Measurements from ENCODE around the gene GPX7.

DNA sequence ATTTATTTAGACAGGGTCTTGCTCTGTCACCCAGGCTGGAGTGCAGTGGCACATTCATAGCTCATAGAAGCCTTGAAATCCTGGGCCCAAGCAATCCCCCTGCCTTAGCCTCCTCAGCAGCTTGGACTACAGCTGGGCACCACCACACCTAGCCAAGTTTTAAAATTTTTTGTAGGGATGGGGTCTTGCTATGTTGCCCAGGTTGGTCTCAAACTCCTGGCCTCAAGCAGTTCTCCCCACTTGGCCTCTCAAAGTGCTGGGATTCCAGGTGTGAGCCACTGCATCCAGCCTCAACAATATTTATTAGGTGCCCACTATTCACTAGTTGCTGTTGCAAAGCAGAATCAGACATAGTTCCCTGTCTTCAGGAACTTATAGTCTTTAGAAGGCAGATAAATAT is 14.1 kb upstream of the GPX7 start:
- TF ChIP-seq, protein P1, sequence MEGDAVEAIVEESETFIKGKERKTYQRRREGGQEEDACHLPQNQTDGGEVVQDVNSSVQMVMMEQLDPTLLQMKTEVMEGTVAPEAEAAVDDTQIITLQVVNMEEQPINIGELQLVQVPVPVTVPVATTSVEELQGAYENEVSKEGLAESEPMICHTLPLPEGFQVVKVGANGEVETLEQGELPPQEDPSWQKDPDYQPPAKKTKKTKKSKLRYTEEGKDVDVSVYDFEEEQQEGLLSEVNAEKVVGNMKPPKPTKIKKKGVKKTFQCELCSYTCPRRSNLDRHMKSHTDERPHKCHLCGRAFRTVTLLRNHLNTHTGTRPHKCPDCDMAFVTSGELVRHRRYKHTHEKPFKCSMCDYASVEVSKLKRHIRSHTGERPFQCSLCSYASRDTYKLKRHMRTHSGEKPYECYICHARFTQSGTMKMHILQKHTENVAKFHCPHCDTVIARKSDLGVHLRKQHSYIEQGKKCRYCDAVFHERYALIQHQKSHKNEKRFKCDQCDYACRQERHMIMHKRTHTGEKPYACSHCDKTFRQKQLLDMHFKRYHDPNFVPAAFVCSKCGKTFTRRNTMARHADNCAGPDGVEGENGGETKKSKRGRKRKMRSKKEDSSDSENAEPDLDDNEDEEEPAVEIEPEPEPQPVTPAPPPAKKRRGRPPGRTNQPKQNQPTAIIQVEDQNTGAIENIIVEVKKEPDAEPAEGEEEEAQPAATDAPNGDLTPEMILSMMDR (IDR thresholded peaks at IDR 0.05; ENCODE audit: poor library complexity, severe bottlenecking): no peak
- TF ChIP-seq POLR2AphosphoS5 (IDR thresholded peaks at IDR 0.05): no peak
- TF ChIP-seq REST (IDR thresholded peaks at IDR 0.05; ENCODE audit: borderline replicate concordance): no peak
- TF ChIP-seq RAD21 (conservative IDR thresholded peaks at IDR 0.05): no peak
- no peak for TF ChIP-seq EP300 (conservative IDR thresholded peaks at IDR 0.05; ENCODE audit: poor library complexity, severe bottlenecking)
- TF ChIP-seq EZH2 (IDR thresholded peaks at IDR 0.05; ENCODE audit: borderline replicate concordance, insufficient read depth, low read length, poor library complexity, severe bottlenecking): no peak
- TF ChIP-seq TAF1 (IDR thresholded peaks at IDR 0.05; ENCODE audit: low read depth): no peak
- TF ChIP-seq SMC3 (conservative IDR thresholded peaks at IDR 0.05; ENCODE audit: poor library complexity): no peak
- TF ChIP-seq MXI1 (conservative IDR thresholded peaks at IDR 0.05; ENCODE audit: poor library complexity, severe bottlenecking): no peak

All from neural cell (in vitro differentiated cells).